GM19395 (cell line): ENCODE measurements around the gene RMI1.
A peak's percentile ranks its signal among the peaks of the same experiment; 100 is the strongest.
"Not testable (repeated sequence)": the region's sequence is repeated elsewhere in the genome, so short reads cannot be mapped to it uniquely, and the experiment has no call there.

ENCODE experiments used
- ATAC-seq: cut with Tn5 transposase; IDR thresholded peaks from one replicate; pipeline ENCODE4 v1.9.1; 2021; ENCODE audit warnings: mild to moderate bottlenecking, moderate library complexity; ENCODE audit not compliant: unreplicated experiment

RMI1 gene

DNA sequence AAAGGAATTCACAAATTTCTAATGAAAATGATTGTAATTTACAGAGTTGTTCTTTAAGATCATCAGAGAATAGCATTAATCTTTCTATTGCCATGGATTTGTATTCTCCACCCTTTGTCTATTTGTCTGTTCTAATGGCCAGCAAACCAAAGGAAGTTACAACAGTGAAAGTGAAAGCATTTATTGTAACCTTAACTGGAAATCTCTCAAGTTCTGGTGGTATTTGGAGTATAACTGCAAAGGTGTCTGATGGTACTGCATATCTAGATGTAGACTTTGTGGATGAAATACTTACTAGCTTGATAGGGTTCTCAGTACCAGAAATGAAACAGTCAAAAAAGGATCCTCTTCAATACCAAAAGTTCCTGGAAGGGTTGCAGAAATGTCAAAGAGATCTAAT is 21.7 kb downstream of the RMI1 start:
- ATAC-seq = peak; percentile 90

DNA sequence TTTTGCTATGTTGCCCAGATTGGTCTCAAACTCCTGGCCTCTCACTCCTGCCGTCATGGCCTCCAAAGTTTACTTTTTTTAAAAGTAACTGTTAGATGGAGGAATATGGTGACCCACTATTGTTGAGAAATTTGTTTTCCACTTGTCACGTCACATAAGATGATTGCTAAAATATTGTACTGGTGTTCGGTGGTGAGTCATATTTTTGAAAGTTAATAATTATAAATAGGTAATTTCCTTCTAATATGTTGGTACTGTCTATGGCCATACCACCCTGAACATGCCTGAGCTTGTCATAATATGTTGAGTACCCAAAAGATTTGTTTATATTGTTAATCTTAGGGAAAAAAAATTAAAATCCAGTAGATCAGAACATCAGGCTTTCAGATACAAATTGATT is 22.6 kb downstream of the RMI1 start:
- no peak for ATAC-seq

DNA sequence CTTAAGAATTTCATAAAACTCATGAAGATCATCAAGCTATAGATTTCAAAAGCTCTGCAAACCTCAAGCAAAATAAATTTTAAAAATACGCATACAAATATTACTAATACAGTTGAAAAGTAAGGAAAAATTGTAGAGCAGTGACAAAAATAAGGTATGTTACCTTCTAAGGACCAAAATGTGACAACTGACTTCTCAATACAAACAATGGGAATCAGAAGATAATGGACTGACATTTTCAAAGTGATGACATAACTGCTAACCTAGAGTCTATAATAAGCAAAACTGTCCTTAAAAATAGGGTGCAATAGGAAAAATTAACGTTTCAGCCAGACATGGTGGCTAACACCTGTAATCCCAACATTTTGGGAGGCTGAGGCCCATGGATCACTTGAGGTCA is 27.1 kb downstream of the RMI1 start:
- ATAC-seq = no peak

DNA sequence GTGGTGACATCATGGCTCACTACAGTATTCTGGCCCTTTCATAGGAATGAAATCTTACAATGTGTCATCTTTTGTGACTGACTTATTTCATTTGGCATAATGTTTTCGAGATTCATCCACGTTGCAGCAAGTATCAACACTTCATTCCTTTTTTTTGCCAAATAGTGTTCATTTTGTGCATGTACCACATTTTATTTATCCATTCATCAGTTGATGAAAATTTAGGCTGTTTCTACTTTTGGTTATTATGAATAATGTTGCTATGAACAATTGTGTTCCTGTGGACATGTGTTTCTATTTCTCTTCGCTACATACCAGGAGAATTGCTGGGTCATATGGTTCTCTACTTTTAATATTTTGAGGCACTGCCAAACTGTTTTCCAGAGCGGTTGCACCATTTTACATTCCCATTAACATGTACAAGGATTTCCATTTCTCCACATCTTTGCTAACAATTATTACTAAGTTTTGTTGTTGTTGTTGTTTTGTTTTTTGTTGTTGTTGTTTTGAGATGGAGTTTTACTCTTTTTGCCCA is 43.5 kb downstream of the RMI1 start:
- ATAC-seq = no peak

DNA sequence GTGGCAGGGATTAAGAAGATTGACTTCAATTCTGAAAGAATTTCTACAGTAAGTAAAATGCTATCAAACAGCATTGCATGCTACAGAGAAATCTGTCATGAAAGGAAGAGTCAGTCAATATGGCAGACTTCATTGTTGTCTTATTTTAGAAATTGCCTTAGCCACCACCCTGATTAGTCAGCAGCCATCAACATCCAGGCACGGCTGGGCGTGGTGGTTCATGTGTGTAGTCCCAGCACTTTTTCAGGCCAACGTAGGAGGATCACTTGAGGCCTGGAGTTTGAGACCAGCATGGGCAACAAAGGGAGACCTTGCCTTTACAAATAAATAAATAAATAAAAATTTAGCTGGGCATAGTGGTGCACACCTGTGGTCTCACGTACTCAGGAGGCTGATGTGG is 46.6 kb downstream of the RMI1 start:
- no peak for ATAC-seq

DNA sequence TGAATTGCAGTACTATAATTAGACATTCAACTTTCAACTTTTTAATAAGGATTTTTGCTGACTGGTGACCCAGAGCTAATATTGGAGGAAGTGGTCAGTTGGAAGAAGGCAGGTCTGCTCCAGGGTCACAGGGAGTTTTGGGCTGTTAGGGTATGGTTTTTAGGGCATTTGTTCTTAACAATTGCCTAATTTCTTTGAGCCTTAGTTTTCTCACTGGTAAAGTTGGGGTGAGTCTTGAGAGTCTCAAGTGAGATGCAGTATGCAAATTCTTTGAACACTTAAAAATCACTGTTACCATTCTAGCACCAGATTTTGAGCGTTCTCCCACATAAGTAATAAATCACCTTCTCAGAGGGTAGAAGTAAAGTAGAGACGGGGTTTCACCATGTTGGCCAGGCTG is 50.9 kb downstream of the RMI1 start:
- no peak for ATAC-seq

DNA sequence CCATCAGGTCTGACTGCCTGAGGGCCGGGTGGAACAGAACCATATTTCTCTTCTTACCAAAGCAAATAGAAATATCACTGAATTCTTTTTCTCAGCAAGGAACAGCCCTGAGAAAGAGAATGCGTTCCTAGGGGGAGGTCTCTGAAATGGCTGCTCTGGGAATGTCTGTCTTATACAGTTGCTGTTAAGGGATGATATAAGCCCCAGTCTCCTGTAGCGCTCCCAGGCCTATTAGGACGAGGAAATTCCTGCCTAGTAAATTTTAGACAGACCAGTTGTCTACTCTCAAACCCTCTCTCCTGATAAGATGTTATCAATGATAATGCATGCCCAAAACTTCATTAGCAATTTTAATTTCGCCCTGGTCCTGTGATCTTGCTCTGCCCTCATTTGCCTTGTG is 61.3 kb downstream of the RMI1 start:
- ATAC-seq = not testable (repeated sequence)

DNA sequence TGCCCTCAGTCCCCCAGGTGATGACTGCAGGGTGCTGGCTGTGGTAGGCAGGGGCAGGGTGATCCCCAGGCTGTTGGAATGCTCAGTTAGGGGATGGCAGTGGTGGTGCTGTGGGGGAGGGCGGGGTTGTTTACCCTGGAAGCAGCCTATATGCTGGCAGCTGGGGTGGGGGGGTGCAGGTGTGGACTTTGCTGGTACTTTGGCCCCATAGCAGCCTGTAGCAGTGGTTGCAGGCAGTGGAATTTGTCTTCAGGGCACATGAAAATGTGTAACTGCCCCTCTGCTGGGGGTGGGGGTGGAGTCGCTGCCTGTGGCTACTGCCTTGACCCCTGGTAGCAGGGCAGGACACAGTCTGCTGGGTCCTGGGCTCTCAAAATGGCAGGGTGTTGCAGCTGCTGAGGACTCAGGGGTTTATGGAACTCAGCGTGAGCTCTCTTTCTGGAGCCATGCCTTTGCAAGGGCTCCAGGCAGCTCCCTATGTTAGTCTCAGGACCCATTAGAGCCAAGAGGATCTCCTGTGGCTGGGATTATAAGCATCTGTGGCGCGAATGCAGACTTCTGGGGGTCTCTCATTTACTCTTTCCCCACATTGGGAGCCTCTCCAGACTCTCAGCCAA is 65.0 kb downstream of the RMI1 start:
- ATAC-seq = no peak
